Measurements from ENCODE around the gene UFD1.

Gene UFD1

DNA sequence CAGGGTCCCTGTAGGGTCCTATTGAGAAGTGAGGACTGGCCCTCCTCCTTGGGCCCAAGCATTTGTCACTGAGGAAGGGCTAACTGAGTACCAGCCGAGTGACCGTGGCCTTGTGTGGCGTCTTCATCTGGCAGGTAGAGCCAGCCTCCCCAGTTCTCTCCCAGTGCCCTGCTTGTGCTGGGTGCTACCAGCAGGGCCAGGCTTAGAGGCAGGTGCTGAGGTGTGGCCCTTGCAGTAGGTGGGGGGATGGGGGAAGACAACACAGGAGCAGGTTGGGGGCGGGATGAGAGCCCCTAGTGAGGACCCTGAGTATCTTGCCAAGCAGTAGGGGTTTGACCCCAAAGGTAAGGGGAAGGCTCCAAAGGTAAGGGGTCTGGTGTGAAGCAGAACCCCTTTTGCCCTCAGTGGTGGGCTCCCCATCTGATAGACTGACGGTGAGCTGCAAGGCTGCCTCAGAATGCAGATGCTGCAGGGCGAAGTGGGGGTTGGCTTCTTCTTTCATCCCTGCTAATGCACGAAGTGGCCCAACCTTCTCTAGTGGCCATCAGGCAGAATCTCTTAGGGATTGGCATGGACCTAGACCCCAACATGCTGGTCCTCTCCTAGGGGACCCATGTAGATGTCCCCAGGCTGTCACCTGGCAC, 20.4 kb upstream of the UFD1 start:
- TF ChIP-seq, protein P1, sequence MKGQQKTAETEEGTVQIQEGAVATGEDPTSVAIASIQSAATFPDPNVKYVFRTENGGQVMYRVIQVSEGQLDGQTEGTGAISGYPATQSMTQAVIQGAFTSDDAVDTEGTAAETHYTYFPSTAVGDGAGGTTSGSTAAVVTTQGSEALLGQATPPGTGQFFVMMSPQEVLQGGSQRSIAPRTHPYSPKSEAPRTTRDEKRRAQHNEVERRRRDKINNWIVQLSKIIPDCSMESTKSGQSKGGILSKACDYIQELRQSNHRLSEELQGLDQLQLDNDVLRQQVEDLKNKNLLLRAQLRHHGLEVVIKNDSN (IDR thresholded peaks at IDR 0.05) = no peak
- TF ChIP-seq YY1 (IDR thresholded peaks at IDR 0.05; ENCODE audit: low read depth) = no peak
- TF ChIP-seq TAF1 (IDR thresholded peaks at IDR 0.05; ENCODE audit: low read depth) = no peak
- TF ChIP-seq TEAD4 (IDR thresholded peaks at IDR 0.05) = no peak
- no peak for TF ChIP-seq CREB1 (IDR thresholded peaks at IDR 0.05; ENCODE audit: low read depth)
- TF ChIP-seq RAD21 (IDR thresholded peaks at IDR 0.05; ENCODE audit: low read depth) = no peak
- no peak for TF ChIP-seq FOXM1 (IDR thresholded peaks at IDR 0.05; ENCODE audit: borderline replicate concordance, low read depth)
- TF ChIP-seq, protein P2, sequence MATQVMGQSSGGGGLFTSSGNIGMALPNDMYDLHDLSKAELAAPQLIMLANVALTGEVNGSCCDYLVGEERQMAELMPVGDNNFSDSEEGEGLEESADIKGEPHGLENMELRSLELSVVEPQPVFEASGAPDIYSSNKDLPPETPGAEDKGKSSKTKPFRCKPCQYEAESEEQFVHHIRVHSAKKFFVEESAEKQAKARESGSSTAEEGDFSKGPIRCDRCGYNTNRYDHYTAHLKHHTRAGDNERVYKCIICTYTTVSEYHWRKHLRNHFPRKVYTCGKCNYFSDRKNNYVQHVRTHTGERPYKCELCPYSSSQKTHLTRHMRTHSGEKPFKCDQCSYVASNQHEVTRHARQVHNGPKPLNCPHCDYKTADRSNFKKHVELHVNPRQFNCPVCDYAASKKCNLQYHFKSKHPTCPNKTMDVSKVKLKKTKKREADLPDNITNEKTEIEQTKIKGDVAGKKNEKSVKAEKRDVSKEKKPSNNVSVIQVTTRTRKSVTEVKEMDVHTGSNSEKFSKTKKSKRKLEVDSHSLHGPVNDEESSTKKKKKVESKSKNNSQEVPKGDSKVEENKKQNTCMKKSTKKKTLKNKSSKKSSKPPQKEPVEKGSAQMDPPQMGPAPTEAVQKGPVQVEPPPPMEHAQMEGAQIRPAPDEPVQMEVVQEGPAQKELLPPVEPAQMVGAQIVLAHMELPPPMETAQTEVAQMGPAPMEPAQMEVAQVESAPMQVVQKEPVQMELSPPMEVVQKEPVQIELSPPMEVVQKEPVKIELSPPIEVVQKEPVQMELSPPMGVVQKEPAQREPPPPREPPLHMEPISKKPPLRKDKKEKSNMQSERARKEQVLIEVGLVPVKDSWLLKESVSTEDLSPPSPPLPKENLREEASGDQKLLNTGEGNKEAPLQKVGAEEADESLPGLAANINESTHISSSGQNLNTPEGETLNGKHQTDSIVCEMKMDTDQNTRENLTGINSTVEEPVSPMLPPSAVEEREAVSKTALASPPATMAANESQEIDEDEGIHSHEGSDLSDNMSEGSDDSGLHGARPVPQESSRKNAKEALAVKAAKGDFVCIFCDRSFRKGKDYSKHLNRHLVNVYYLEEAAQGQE (IDR thresholded peaks at IDR 0.05; ENCODE audit: low read depth) = no peak
- no peak for TF ChIP-seq CEBPB (IDR thresholded peaks at IDR 0.05)
- TF ChIP-seq ZBTB7A (IDR thresholded peaks at IDR 0.05; ENCODE audit: low read depth) = no peak
- TF ChIP-seq EGR1 (IDR thresholded peaks at IDR 0.05) = no peak

DNA sequence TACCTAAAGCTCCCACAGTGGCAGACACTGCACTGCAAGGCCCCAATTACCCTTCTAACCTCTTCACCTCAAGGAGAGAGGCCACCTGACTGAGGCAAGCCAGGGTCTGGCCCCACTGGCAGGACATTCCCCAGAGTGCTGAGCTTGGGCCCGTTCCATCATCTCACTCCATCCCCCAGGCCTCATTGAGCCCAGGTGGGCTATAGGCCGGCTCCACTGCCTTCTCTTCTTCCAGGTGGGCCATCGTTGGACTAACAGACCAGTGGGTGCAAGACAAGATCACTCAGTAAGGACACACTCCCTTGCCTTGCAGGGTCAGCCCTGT, 19.8 kb upstream of the UFD1 start:
- TF ChIP-seq EGR1 (IDR thresholded peaks at IDR 0.05) (no peak), TEAD4 (IDR thresholded peaks at IDR 0.05) (no peak)

DNA sequence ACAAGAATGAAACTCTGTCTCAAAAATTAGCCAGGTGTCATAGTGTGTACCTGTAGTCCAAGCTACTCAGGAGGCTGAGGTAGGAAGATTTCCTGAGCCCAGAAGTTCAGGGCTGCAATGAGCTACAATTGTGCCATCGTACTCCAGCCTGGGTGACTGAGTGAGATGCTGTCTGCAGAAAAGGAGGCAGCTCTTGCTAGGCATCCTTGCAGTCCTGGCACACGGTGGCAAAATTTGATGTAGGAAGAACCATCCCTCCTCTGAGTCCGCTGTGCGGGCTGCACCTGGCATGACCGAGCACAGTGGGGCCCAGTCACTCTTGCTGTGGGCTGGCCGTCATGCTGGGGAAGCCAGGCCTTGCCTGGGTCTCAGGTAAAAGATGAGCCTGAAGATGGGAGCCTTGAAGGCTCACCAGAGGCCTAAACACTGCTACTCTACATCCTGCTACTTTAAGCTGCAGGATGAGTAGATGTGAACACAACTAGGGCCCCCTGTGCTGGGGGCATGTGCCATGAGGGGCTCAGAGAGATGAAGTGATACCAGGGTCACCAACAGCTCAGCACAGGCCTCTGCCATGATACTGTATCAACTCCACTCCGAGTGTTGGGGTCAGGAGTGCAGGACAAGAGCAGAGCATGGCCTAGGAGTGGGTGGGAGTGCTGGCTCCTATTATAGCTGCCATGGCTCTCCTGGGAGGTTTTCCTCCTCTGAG, 19.3 kb upstream of the UFD1 start:
- TF ChIP-seq NFIC (IDR thresholded peaks at IDR 0.05) = no peak
- TF ChIP-seq TEAD4 (IDR thresholded peaks at IDR 0.05) = no peak
- no peak for TF ChIP-seq TCF12 (IDR thresholded peaks at IDR 0.05; ENCODE audit: low read depth)
- TF ChIP-seq TAF1 (IDR thresholded peaks at IDR 0.05; ENCODE audit: low read depth) = no peak
- no peak for TF ChIP-seq EGR1 (IDR thresholded peaks at IDR 0.05)
- TF ChIP-seq, protein P3, sequence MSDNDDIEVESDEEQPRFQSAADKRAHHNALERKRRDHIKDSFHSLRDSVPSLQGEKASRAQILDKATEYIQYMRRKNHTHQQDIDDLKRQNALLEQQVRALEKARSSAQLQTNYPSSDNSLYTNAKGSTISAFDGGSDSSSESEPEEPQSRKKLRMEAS (IDR thresholded peaks at IDR 0.05) = no peak
- TF ChIP-seq CEBPB (IDR thresholded peaks at IDR 0.05) = no peak
- TF ChIP-seq EP300 (IDR thresholded peaks at IDR 0.05; ENCODE audit: borderline replicate concordance) = no peak
- TF ChIP-seq, protein P1 (IDR thresholded peaks at IDR 0.05) = no peak
- TF ChIP-seq YY1 (IDR thresholded peaks at IDR 0.05; ENCODE audit: low read depth) = no peak
- TF ChIP-seq, protein P2 (IDR thresholded peaks at IDR 0.05; ENCODE audit: low read depth) = no peak
- TF ChIP-seq ZBTB7A (IDR thresholded peaks at IDR 0.05; ENCODE audit: low read depth) = no peak
- no peak for TF ChIP-seq CREB1 (IDR thresholded peaks at IDR 0.05; ENCODE audit: low read depth)

DNA sequence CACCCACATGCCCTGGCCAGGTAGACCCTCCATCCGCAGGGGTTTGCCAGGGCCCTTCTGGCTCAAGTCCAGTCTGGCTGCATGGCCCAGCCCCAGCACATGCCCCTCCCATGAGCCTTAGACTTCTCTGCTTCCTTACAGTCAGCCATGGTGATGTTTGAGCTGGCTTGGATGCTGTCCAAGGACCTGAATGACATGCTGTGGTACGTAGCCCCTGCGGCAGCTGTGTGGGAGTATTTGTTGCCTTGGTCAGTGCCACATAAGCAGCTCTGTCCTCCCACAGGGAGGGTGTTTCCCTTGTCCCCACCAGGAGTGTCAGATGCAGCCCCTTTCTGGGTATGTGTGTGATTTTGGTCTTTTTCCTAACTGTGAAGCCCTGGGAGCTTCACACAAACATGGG, 18.3 kb upstream of the UFD1 start:
- TF ChIP-seq RAD21 (IDR thresholded peaks at IDR 0.05; ENCODE audit: low read depth) = no peak
- TF ChIP-seq NFIC (IDR thresholded peaks at IDR 0.05) = no peak
- TF ChIP-seq YY1 (IDR thresholded peaks at IDR 0.05; ENCODE audit: low read depth) = no peak
- TF ChIP-seq, protein P3 (IDR thresholded peaks at IDR 0.05) = no peak
- TF ChIP-seq, protein P2 (IDR thresholded peaks at IDR 0.05; ENCODE audit: low read depth) = no peak
- TF ChIP-seq, protein P1 (IDR thresholded peaks at IDR 0.05) = no peak
- no peak for TF ChIP-seq TAF1 (IDR thresholded peaks at IDR 0.05; ENCODE audit: low read depth)
- TF ChIP-seq TEAD4 (IDR thresholded peaks at IDR 0.05) = no peak
- TF ChIP-seq ZBTB7A (IDR thresholded peaks at IDR 0.05; ENCODE audit: low read depth) = no peak
- no peak for TF ChIP-seq EP300 (IDR thresholded peaks at IDR 0.05; ENCODE audit: borderline replicate concordance)
- no peak for TF ChIP-seq EGR1 (IDR thresholded peaks at IDR 0.05)
- TF ChIP-seq CEBPB (IDR thresholded peaks at IDR 0.05) = no peak
- no peak for TF ChIP-seq CREB1 (IDR thresholded peaks at IDR 0.05; ENCODE audit: low read depth)
- no peak for TF ChIP-seq FOXM1 (IDR thresholded peaks at IDR 0.05; ENCODE audit: borderline replicate concordance, low read depth)
- no peak for TF ChIP-seq TCF12 (IDR thresholded peaks at IDR 0.05; ENCODE audit: low read depth)
